ENCODE data around the gene TMEM88.

TMEM88 gene

DNA sequence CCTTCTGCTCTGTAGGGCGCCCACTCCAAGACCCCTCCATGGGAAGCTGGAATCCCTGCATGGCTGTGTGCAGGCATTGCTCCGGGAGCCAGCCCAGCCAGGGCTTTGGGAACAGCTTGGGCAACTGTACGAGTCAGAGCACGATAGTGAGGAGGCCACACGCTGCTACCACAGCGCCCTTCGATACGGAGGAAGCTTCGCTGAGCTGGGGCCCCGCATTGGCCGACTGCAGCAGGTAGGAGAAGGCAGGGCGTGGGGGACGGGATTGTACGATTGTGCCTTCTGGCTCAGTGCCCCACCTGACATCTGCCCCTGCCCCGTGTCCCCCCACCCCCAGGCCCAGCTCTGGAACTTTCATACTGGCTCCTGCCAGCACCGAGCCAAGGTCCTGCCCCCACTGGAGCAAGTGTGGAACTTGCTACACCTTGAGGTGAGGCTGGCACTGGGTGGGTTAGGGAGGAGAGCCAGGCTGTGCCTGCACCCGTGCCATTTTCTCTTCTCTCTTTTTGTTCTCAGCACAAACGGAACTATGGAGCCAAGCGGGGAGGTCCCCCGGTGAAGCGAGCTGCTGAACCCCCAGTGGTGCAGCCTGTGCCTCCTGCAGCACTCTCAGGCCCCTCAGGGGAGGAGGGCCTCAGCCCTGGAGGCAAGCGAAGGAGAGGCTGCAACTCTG is 8.7 kb upstream of the TMEM88 start:
- TF ChIP-seq TAF1 (IDR thresholded peaks at IDR 0.05; ENCODE audit: borderline replicate concordance, insufficient read depth, low read length) (no peak), POLR2AphosphoS5 (IDR thresholded peaks at IDR 0.05; ENCODE audit: low read depth, low read length) (no peak), SIN3A (IDR thresholded peaks at IDR 0.05; ENCODE audit: borderline replicate concordance, insufficient read depth, low read length) (no peak), FOXP2 (optimal IDR thresholded peaks at IDR 0.05; ENCODE audit: borderline replicate concordance, extremely low read depth, extremely low read length, insufficient read depth) (no peak)
- TF ChIP-seq, protein P1, sequence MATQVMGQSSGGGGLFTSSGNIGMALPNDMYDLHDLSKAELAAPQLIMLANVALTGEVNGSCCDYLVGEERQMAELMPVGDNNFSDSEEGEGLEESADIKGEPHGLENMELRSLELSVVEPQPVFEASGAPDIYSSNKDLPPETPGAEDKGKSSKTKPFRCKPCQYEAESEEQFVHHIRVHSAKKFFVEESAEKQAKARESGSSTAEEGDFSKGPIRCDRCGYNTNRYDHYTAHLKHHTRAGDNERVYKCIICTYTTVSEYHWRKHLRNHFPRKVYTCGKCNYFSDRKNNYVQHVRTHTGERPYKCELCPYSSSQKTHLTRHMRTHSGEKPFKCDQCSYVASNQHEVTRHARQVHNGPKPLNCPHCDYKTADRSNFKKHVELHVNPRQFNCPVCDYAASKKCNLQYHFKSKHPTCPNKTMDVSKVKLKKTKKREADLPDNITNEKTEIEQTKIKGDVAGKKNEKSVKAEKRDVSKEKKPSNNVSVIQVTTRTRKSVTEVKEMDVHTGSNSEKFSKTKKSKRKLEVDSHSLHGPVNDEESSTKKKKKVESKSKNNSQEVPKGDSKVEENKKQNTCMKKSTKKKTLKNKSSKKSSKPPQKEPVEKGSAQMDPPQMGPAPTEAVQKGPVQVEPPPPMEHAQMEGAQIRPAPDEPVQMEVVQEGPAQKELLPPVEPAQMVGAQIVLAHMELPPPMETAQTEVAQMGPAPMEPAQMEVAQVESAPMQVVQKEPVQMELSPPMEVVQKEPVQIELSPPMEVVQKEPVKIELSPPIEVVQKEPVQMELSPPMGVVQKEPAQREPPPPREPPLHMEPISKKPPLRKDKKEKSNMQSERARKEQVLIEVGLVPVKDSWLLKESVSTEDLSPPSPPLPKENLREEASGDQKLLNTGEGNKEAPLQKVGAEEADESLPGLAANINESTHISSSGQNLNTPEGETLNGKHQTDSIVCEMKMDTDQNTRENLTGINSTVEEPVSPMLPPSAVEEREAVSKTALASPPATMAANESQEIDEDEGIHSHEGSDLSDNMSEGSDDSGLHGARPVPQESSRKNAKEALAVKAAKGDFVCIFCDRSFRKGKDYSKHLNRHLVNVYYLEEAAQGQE (IDR thresholded peaks at IDR 0.05; ENCODE audit: insufficient read depth in 1 of 2, low read depth in 2 of 2, low read length in 2 of 2): no peak

DNA sequence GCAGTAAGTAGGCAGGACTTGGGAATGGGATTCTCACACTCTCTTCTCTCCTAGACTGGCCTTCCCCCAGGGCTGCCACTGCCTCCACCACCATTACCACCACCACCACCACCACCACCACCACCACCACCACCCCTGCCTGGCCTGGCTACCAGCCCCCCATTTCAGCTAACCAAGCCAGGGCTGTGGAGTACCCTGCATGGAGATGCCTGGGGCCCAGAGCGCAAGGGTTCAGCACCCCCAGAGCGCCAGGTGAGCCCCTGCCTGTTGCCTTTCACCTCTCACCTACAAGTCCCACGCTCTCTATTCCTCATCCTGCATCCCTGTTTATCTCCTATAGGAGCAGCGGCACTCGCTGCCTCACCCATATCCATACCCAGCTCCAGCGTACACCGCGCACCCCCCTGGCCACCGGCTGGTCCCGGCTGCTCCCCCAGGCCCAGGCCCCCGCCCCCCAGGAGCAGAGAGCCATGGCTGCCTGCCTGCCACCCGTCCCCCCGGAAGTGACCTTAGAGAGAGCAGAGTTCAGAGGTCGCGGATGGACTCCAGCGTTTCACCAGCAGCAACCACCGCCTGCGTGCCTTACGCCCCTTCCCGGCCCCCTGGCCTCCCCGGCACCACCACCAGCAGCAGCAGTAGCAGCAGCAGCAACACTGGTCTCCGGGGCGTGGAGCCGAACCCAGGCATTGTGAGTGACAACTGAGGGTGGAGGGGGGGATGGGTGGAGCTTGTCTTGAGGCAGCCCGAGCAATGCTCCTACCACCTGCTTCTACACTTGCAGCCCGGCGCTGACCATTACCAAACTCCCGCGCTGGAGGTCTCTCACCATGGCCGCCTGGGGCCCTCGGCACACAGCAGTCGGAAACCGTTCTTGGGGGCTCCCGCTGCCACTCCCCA is 7.9 kb upstream of the TMEM88 start:
- TF ChIP-seq TAF1 (IDR thresholded peaks at IDR 0.05; ENCODE audit: borderline replicate concordance, insufficient read depth, low read length): no peak
- no peak for TF ChIP-seq SIN3A (IDR thresholded peaks at IDR 0.05; ENCODE audit: borderline replicate concordance, insufficient read depth, low read length)
- TF ChIP-seq, protein P1 (IDR thresholded peaks at IDR 0.05; ENCODE audit: insufficient read depth in 1 of 2, low read depth in 2 of 2, low read length in 2 of 2): no peak
- no peak for TF ChIP-seq FOXP2 (optimal IDR thresholded peaks at IDR 0.05; ENCODE audit: borderline replicate concordance, extremely low read depth, extremely low read length, insufficient read depth)
- no peak for TF ChIP-seq POLR2AphosphoS5 (IDR thresholded peaks at IDR 0.05; ENCODE audit: low read depth, low read length)

DNA sequence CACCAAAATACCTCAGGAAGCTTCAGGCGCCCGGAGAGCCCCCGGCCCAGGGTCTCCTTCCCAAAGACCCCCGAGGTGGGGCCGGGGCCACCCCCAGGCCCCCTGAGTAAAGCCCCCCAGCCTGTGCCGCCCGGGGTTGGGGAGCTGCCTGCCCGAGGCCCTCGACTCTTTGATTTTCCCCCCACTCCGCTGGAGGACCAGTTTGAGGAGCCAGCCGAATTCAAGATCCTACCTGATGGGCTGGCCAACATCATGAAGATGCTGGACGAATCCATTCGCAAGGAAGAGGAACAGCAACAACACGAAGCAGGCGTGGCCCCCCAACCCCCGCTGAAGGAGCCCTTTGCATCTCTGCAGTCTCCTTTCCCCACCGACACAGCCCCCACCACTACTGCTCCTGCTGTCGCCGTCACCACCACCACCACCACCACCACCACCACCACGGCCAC is 6.7 kb upstream of the TMEM88 start:
- TF ChIP-seq POLR2AphosphoS5 (IDR thresholded peaks at IDR 0.05; ENCODE audit: low read depth, low read length): no peak
- TF ChIP-seq SIN3A (IDR thresholded peaks at IDR 0.05; ENCODE audit: borderline replicate concordance, insufficient read depth, low read length): no peak
- TF ChIP-seq FOXP2 (optimal IDR thresholded peaks at IDR 0.05; ENCODE audit: borderline replicate concordance, extremely low read depth, extremely low read length, insufficient read depth): no peak
- no peak for TF ChIP-seq TAF1 (IDR thresholded peaks at IDR 0.05; ENCODE audit: borderline replicate concordance, insufficient read depth, low read length)
- TF ChIP-seq, protein P1 (IDR thresholded peaks at IDR 0.05; ENCODE audit: insufficient read depth in 1 of 2, low read depth in 2 of 2, low read length in 2 of 2): no peak

DNA sequence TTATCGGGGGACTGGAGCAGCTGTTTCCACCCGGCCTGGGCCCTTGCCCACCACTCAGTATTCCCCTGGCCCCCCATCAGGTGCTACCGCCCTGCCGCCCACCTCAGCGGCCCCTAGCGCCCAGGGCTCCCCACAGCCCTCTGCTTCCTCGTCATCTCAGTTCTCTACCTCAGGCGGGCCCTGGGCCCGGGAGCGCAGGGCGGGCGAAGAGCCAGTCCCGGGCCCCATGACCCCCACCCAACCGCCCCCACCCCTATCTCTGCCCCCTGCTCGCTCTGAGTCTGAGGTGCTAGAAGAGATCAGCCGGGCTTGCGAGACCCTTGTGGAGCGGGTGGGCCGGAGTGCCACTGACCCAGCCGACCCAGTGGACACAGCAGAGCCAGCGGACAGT is 6.1 kb upstream of the TMEM88 start:
- TF ChIP-seq POLR2AphosphoS5 (IDR thresholded peaks at IDR 0.05; ENCODE audit: low read depth, low read length): no peak
- TF ChIP-seq, protein P1 (IDR thresholded peaks at IDR 0.05; ENCODE audit: insufficient read depth in 1 of 2, low read depth in 2 of 2, low read length in 2 of 2): no peak
- TF ChIP-seq FOXP2 (optimal IDR thresholded peaks at IDR 0.05; ENCODE audit: borderline replicate concordance, extremely low read depth, extremely low read length, insufficient read depth): no peak
- TF ChIP-seq TAF1 (IDR thresholded peaks at IDR 0.05; ENCODE audit: borderline replicate concordance, insufficient read depth, low read length): no peak
- TF ChIP-seq SIN3A (IDR thresholded peaks at IDR 0.05; ENCODE audit: borderline replicate concordance, insufficient read depth, low read length): no peak

Measured in PFSK-1 (cell line).